Hepatocyte (in vitro differentiated cells): ENCODE data around the gene ATXN1. TPM values are rescaled to one million over a fixed set of nuclear protein-coding genes. Genes with fewer than 3 reads are reported as not detected.
"Not testable (repeated sequence)": the region's sequence is repeated elsewhere in the genome, so short reads cannot be mapped to it uniquely, and the experiment has no call there.

Experiments
- DNase-seq: peaks from one replicate; pipeline ENCODE4 v3.0.0-alpha.2; 2016; ENCODE audit warnings: low spot score
- H2AFZ ChIP-seq: fragments of 200-600 bp; sonication (generic); 2 replicates; pipeline ENCODE4 v1.6.0; 2016; ENCODE audit warnings: antibody characterized with exemption, mild to moderate bottlenecking
- H3K27ac ChIP-seq: fragments of 200-600 bp; sonication (generic); 2 replicates; pipeline ENCODE4 v1.5.1; 2016; ENCODE audit warnings: mild to moderate bottlenecking
- H3K27me3 ChIP-seq: fragments of 200-600 bp; sonication (generic); 2 replicates; pipeline ENCODE4 v1.6.1; 2016
- H3K36me3 ChIP-seq: fragments of 200-600 bp; sonication (generic); replicated peaks from 2 replicates; pipeline ENCODE4 v1.5.1; 2016; ENCODE audit warnings: low read depth; ENCODE audit not compliant: insufficient read depth
- H3K4me1 ChIP-seq: fragments of 200-600 bp; sonication (generic); 2 replicates; pipeline ENCODE4 v1.5.1; 2016; ENCODE audit warnings: mild to moderate bottlenecking, moderate library complexity; ENCODE audit not compliant: insufficient read depth
- H3K4me2 ChIP-seq: fragments of 200-600 bp; sonication (generic); 2 replicates; pipeline ENCODE4 v1.6.0; 2016
- H3K4me3 ChIP-seq: fragments of 200-600 bp; sonication (generic); 2 replicates; pipeline ENCODE4 v1.5.1; 2016; ENCODE audit warnings: mild to moderate bottlenecking
- H3K79me2 ChIP-seq: fragments of 200-600 bp; sonication (generic); 2 replicates; pipeline ENCODE4 v1.6.0; 2017; ENCODE audit warnings: mild to moderate bottlenecking
- H3K9me2 ChIP-seq: fragments of 200-600 bp; sonication (generic); replicated peaks from 2 replicates; pipeline ENCODE4 v1.6.0; 2017; ENCODE audit warnings: mild to moderate bottlenecking; ENCODE audit not compliant: insufficient read depth
- H3K9me3 ChIP-seq: fragments of 200-600 bp; sonication (generic); 2 replicates; pipeline ENCODE4 v1.5.1; 2016; ENCODE audit warnings: low read depth, mild to moderate bottlenecking
- H4K20me1 ChIP-seq: fragments of 200-600 bp; sonication (generic); 2 replicates; pipeline ENCODE4 v1.6.0; 2016; ENCODE audit warnings: mild to moderate bottlenecking; ENCODE audit not compliant: insufficient read depth, poor library complexity, severe bottlenecking
- CTCF ChIP-seq: fragments of 200-600 bp; sonication (generic); IDR thresholded peaks from 2 replicates; pipeline ENCODE4 v1.5.1; 2016; ENCODE audit warnings: antibody characterized with exemption, mild to moderate bottlenecking; ENCODE audit not compliant: poor library complexity
- EZH2 ChIP-seq: fragments of 200-600 bp; sonication (generic); IDR thresholded peaks from 2 replicates; pipeline ENCODE4 v1.6.1; 2016; ENCODE audit warnings: antibody characterized with exemption, mild to moderate bottlenecking, borderline replicate concordance
- EZH2phosphoT487 ChIP-seq: fragments of 200-600 bp; sonication (generic); IDR thresholded peaks from one replicate; pipeline ENCODE4 v1.6.1; 2018; ENCODE audit warnings: antibody characterized with exemption, mild to moderate bottlenecking, low read depth, moderate library complexity; ENCODE audit not compliant: unreplicated experiment, severe bottlenecking
- WGBS: methylation state at CpG from one replicate; pipeline ENCODE4 v1.1.6; 2016; ENCODE audit warnings: low lambda C conversion rate; ENCODE audit errors: missing lambda C conversion rate; 5-methylcytosine and 5-hydroxymethylcytosine counted together
- polyA plus RNA-seq: library from polyadenylated mRNA; unstranded; fragments of >200 nt; fragmentation: Nextera tagmentation; extraction: Ambion mirVana; gene quantifications from 2 replicates; pipeline ENCODE4 v1.2.1, GENCODE V29; 2016
- total RNA-seq: library from RNA; depleted of rRNA; stranded (reverse); fragments of >200 nt; gene quantifications from 2 replicates; pipeline ENCODE4 v1.2.3, GENCODE V29; 2014

ATXN1 gene
- total and polyA plus RNA-seq, 2 experiments from 2014 or later = 14.7 to 32.6 TPM

DNA sequence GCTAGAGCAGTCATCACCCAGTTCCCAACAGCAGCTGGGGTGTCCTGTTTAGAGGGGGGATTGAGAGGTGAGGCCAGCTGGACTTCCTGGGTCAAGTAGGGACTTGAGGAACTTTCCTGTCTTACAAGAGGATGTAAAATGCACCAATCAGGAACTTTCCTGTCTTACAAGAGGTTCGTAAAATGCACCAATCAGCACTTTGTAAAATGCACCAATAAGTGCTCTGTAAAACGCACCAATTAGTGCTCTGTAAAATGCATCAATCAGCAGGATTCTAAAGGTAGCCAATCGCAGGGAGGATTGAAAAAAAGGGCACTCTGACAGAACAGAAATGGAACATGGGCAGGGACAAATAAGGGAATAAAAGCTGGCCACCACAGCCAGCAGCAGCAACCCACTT is 297.2 kb downstream of the ATXN1 start:
- Histone ChIP-seq H3K36me3 (no peaks in the 10 kb centered on the region), H3K79me2 (peaks cover 2% of the 10 kb centered on the region), H3K9me2 (no peaks in the 10 kb centered on the region), H3K4me1 (no peaks in the 10 kb centered on the region), H3K27ac (no peak overlapping the region), H3K4me2 (no peak overlapping the region), H3K9me3 (no peaks in the 10 kb centered on the region), H4K20me1 (no peaks in the 10 kb centered on the region), H3K4me3 (no peak overlapping the region), H3K27me3 (no peaks in the 10 kb centered on the region), H2AFZ (no peak overlapping the region)
- WGBS = 98% methylated on average over 3 of the region's 3 CpGs
- TF ChIP-seq EZH2phosphoT487 (no peak), EZH2 (no peak), CTCF (no peak)
- no peak for DNase-seq

GRCh38 chr6:16463246-16463645 is 298.0 kb downstream of the ATXN1 start:
- not testable (repeated sequence) for H3K9me2 ChIP-seq, H3K27ac ChIP-seq, H3K79me2 ChIP-seq, H3K4me2 ChIP-seq, H3K9me3 ChIP-seq, H2AFZ ChIP-seq, H3K4me1 ChIP-seq, H3K27me3 ChIP-seq, DNase-seq, H3K4me3 ChIP-seq, H3K36me3 ChIP-seq, H4K20me1 ChIP-seq
- WGBS = 80% methylated on average over 4 of the region's 4 CpGs

DNA sequence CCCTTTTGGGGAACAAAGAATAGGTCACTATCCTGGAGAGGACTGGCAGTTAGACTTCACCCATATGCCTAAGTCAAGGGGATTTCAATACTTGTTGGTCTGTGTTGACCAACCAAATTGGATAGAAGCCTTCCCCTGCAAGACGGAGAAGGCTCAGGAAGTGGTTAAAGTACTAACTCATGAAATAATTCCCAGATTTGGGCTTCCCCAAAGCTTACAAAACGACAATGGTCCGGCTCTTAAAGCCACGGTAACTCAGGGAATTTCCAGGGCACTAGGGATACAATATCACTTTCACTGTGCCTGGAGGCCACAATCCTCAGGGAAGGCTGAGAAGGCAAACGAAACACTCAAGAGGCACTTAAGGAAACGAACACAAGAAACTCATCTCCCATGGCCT is 299.8 kb downstream of the ATXN1 start:
- no peak for TF ChIP-seq CTCF
- no peak for TF ChIP-seq EZH2phosphoT487
- no peak for TF ChIP-seq EZH2
- no peak overlapping the region for H3K27ac ChIP-seq
- 61% methylated on average over 6 of the region's 6 CpGs for WGBS
- no peak overlapping the region for H2AFZ ChIP-seq
- no peaks in the 10 kb centered on the region for H3K9me2 ChIP-seq
- H3K27me3 ChIP-seq = no peaks in the 10 kb centered on the region
- no peak overlapping the region for H3K4me3 ChIP-seq
- H4K20me1 ChIP-seq = no peaks in the 10 kb centered on the region
- H3K4me2 ChIP-seq = no peak overlapping the region
- H3K4me1 ChIP-seq = no peaks in the 10 kb centered on the region
- H3K79me2 ChIP-seq = peaks cover 2% of the 10 kb centered on the region
- no peaks in the 10 kb centered on the region for H3K36me3 ChIP-seq
- H3K9me3 ChIP-seq = no peaks in the 10 kb centered on the region
- DNase-seq = no peak

- 80% methylated on average over 5 of the region's 5 CpGs for WGBS
- H3K9me2 ChIP-seq, H2AFZ ChIP-seq: not testable (repeated sequence)
Measured at GRCh38 chr6:16459472-16459871, 301.8 kb downstream of the ATXN1 start.

GRCh38 chr6:16452348-16452747 is 308.9 kb downstream of the ATXN1 start:
- Histone ChIP-seq H3K27me3 (no peaks in the 10 kb centered on the region), H2AFZ (no peak overlapping the region), H4K20me1 (no peaks in the 10 kb centered on the region), H3K4me3 (no peak overlapping the region), H3K4me2 (no peak overlapping the region), H3K4me1 (no peaks in the 10 kb centered on the region), H3K36me3 (no peaks in the 10 kb centered on the region), H3K9me3 (no peaks in the 10 kb centered on the region), H3K9me2 (no peaks in the 10 kb centered on the region), H3K79me2 (no peaks in the 10 kb centered on the region), H3K27ac (no peak overlapping the region)
- DNase-seq = no peak
- TF ChIP-seq CTCF = no peak
- TF ChIP-seq EZH2phosphoT487 = no peak
- TF ChIP-seq EZH2 = no peak
- WGBS = 85% methylated on average over 2 of the region's 2 CpGs

More at GRCh38 chr6:16459472-16459871, 301.8 kb downstream of the ATXN1 start:
- H3K27ac ChIP-seq, H4K20me1 ChIP-seq, H3K4me3 ChIP-seq, H3K9me3 ChIP-seq, DNase-seq, H3K4me1 ChIP-seq, H3K4me2 ChIP-seq, H3K36me3 ChIP-seq, H3K79me2 ChIP-seq, H3K27me3 ChIP-seq: not testable (repeated sequence)
